ENCODE measurements around the gene KAZALD1.

Gene KAZALD1

GRCh38 chr10:101071267-101071884 is 9.6 kb downstream of the KAZALD1 start:
- Histone ChIP-seq H3K4me3 (ENCODE audit: control insufficient read depth in 1 of 7, extremely low read depth in 1 of 7, insufficient read depth in 4 of 7, low read depth in 2 of 7, low read length in 6 of 7) (no peak overlapping the region), H3K36me3 (ENCODE audit: control insufficient read depth in 4 of 4, insufficient read depth in 4 of 4, low read length in 3 of 4) (no peaks in the 10 kb centered on the region), H3K9me3 (ENCODE audit: control extremely low read depth in 1 of 5, control insufficient read depth in 4 of 5, insufficient read depth in 2 of 5, low read depth in 1 of 5, low read length in 4 of 5) (no peaks in the 10 kb centered on the region), H3K27ac (ENCODE audit: insufficient read depth in 1 of 2, low read depth in 1 of 2, low read length in 2 of 2, poor library complexity in 1 of 2, severe bottlenecking in 2 of 2) (no peak overlapping the region), H3K4me1 (ENCODE audit: control extremely low read depth in 1 of 4, control insufficient read depth in 4 of 4, insufficient read depth in 4 of 4, low read length in 3 of 4) (peaks cover 0 to 35% (median 17%) of the 10 kb centered on the region in 4 experiments), H3K27me3 (replicated peaks in 2 of 5; ENCODE audit: control insufficient read depth in 4 of 5, insufficient read depth in 5 of 5, low read length in 4 of 5) (peaks cover 6 to 61% (median 32%) of the 10 kb centered on the region in 5 experiments)
- WGBS (ENCODE audit: insufficient coverage): 8% methylated on average over 2 of the region's 6 CpGs
- ChIA-PET CTCF (interaction anchor here (0.6 to 67.5 kb wide), 7 partner anchors 24 to 481 kb away, joined by 3 to 1574 read pairs (median 4); partner anchors contain the start of genes KAZALD1, PDZD7 and SFXN3), POLR2A (interaction anchor here (0.6 to 1.1 kb wide), 2 partner anchors 10 to 70 kb away, joined by 3 to 4 read pairs; no protein-coding TSS in a partner anchor)
- DNase-seq: peak; percentile 69 to 91 (median 90)

DNA sequence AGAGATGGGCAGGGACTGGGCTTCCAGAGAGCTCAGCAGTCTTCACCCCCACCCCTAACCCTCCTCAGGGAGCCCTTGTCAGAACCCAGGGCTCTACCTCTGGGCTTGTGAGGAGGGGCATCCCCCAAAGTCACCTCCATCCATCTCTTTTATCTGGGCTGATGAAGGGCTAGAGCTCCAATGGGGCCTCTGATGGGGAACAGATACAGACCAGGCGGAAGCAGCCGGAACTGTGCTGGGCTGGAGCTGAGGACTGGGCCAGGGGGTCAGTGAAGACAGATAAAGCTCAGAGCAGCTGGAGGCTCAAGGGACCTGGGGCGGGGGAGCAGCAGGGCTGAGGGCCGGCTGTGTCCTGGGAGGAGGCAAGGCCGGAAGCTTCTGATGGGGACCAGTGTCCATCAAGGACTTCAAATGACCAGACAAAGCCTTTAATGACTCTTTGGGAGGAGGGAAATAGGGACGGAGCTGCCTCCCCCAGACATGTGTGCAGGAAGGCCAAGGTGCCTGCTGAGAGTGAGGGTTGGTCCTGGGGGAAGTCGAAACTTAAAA is 10.2 kb downstream of the KAZALD1 start:
- H3K36me3 ChIP-seq (ENCODE audit: control insufficient read depth in 4 of 4, insufficient read depth in 4 of 4, low read length in 3 of 4): no peaks in the 10 kb centered on the region
- CTCF ChIA-PET: interaction anchor here (0.7 to 67.5 kb wide), 4 partner anchors 23 to 70 kb away, joined by 3 to 1574 read pairs (median 8); partner anchors contain the start of genes KAZALD1, PDZD7 and SFXN3
- peaks cover 6 to 63% (median 32%) of the 10 kb centered on the region in 5 experiments for H3K27me3 ChIP-seq (replicated peaks in 2 of 5; ENCODE audit: control insufficient read depth in 4 of 5, insufficient read depth in 5 of 5, low read length in 4 of 5)
- DNase-seq: no peak
- no peak overlapping the region for H3K4me3 ChIP-seq (ENCODE audit: control insufficient read depth in 1 of 7, extremely low read depth in 1 of 7, insufficient read depth in 4 of 7, low read depth in 2 of 7, low read length in 6 of 7)
- no peak overlapping the region for H3K27ac ChIP-seq (ENCODE audit: insufficient read depth in 1 of 2, low read depth in 1 of 2, low read length in 2 of 2, poor library complexity in 1 of 2, severe bottlenecking in 2 of 2)
- no peaks in the 10 kb centered on the region for H3K9me3 ChIP-seq (ENCODE audit: control extremely low read depth in 1 of 5, control insufficient read depth in 4 of 5, insufficient read depth in 2 of 5, low read depth in 1 of 5, low read length in 4 of 5)
- H3K4me1 ChIP-seq (ENCODE audit: control extremely low read depth in 1 of 4, control insufficient read depth in 4 of 4, insufficient read depth in 4 of 4, low read length in 3 of 4): peaks cover 0 to 30% (median 11%) of the 10 kb centered on the region in 4 experiments
- 91% methylated on average over 7 of the region's 7 CpGs for WGBS (ENCODE audit: insufficient coverage)
- POLR2A ChIA-PET: no interaction called here

GRCh38 chr10:101072923-101073322 is 11.1 kb downstream of the KAZALD1 start:
- POLR2A ChIA-PET: no interaction called here
- H3K4me1 ChIP-seq (ENCODE audit: control extremely low read depth in 1 of 4, control insufficient read depth in 4 of 4, insufficient read depth in 4 of 4, low read length in 3 of 4): peaks cover 0 to 21% (median 3%) of the 10 kb centered on the region in 4 experiments
- no peaks in the 10 kb centered on the region for H3K9me3 ChIP-seq (ENCODE audit: control extremely low read depth in 1 of 5, control insufficient read depth in 4 of 5, insufficient read depth in 2 of 5, low read depth in 1 of 5, low read length in 4 of 5)
- DNase-seq: no peak
- no peak overlapping the region for H3K4me3 ChIP-seq (ENCODE audit: control insufficient read depth in 1 of 7, extremely low read depth in 1 of 7, insufficient read depth in 4 of 7, low read depth in 2 of 7, low read length in 6 of 7)
- H3K36me3 ChIP-seq (ENCODE audit: control insufficient read depth in 4 of 4, insufficient read depth in 4 of 4, low read length in 3 of 4): no peaks in the 10 kb centered on the region
- CTCF ChIA-PET: interaction anchor here (1.5 to 67.5 kb wide), 3 partner anchors 15 to 30 kb away, joined by 5 to 1574 read pairs (median 11); partner anchors contain the start of genes KAZALD1, PDZD7 and SFXN3
- H3K27ac ChIP-seq (ENCODE audit: insufficient read depth in 1 of 2, low read depth in 1 of 2, low read length in 2 of 2, poor library complexity in 1 of 2, severe bottlenecking in 2 of 2): no peak overlapping the region
- H3K27me3 ChIP-seq (replicated peaks in 2 of 5; ENCODE audit: control insufficient read depth in 4 of 5, insufficient read depth in 5 of 5, low read length in 4 of 5): peaks cover 6 to 64% (median 29%) of the 10 kb centered on the region in 5 experiments
- WGBS (ENCODE audit: insufficient coverage): 81% methylated on average over 7 of the region's 9 CpGs

- Histone ChIP-seq H3K4me1 (ENCODE audit: control extremely low read depth in 1 of 4, control insufficient read depth in 4 of 4, insufficient read depth in 4 of 4, low read length in 3 of 4) (peaks cover 0 to 21% (median 3%) of the 10 kb centered on the region in 4 experiments), H3K9me3 (ENCODE audit: control extremely low read depth in 1 of 5, control insufficient read depth in 4 of 5, insufficient read depth in 2 of 5, low read depth in 1 of 5, low read length in 4 of 5) (no peaks in the 10 kb centered on the region), H3K36me3 (ENCODE audit: control insufficient read depth in 4 of 4, insufficient read depth in 4 of 4, low read length in 3 of 4) (no peaks in the 10 kb centered on the region), H3K27me3 (replicated peaks in 2 of 5; ENCODE audit: control insufficient read depth in 4 of 5, insufficient read depth in 5 of 5, low read length in 4 of 5) (peaks cover 6 to 70% (median 32%) of the 10 kb centered on the region in 5 experiments), H3K4me3 (ENCODE audit: control insufficient read depth in 1 of 7, extremely low read depth in 1 of 7, insufficient read depth in 4 of 7, low read depth in 2 of 7, low read length in 6 of 7) (no peak overlapping the region), H3K27ac (ENCODE audit: insufficient read depth in 1 of 2, low read depth in 1 of 2, low read length in 2 of 2, poor library complexity in 1 of 2, severe bottlenecking in 2 of 2) (no peak overlapping the region)
- POLR2A ChIA-PET: no interaction called here
- WGBS (ENCODE audit: insufficient coverage): 22% methylated on average over 3 of the region's 13 CpGs
- CTCF ChIA-PET: interaction anchor here (1.3 to 67.5 kb wide), 4 partner anchors 15 to 30 kb away, joined by 4 to 1574 read pairs (median 8); partner anchors contain the start of genes KAZALD1, PDZD7 and SFXN3
- no peak for DNase-seq
Observed at GRCh38 chr10:101073631-101074030, 11.8 kb downstream of the KAZALD1 start.

- Histone ChIP-seq H3K9me3 (ENCODE audit: control extremely low read depth in 1 of 5, control insufficient read depth in 4 of 5, insufficient read depth in 2 of 5, low read depth in 1 of 5, low read length in 4 of 5) (no peaks in the 10 kb centered on the region), H3K4me3 (ENCODE audit: control insufficient read depth in 1 of 7, extremely low read depth in 1 of 7, insufficient read depth in 4 of 7, low read depth in 2 of 7, low read length in 6 of 7) (no peak overlapping the region), H3K27me3 (replicated peaks in 2 of 5; ENCODE audit: control insufficient read depth in 4 of 5, insufficient read depth in 5 of 5, low read length in 4 of 5) (peaks cover 6 to 86% (median 39%) of the 10 kb centered on the region in 5 experiments), H3K27ac (ENCODE audit: insufficient read depth in 1 of 2, low read depth in 1 of 2, low read length in 2 of 2, poor library complexity in 1 of 2, severe bottlenecking in 2 of 2) (no peak overlapping the region), H3K36me3 (ENCODE audit: control insufficient read depth in 4 of 4, insufficient read depth in 4 of 4, low read length in 3 of 4) (no peaks in the 10 kb centered on the region), H3K4me1 (ENCODE audit: control extremely low read depth in 1 of 4, control insufficient read depth in 4 of 4, insufficient read depth in 4 of 4, low read length in 3 of 4) (peaks cover 0 to 14% (median 3%) of the 10 kb centered on the region in 4 experiments)
- DNase-seq: no peak
- POLR2A ChIA-PET: no interaction called here
- CTCF ChIA-PET: interaction anchor here (1.2 to 67.5 kb wide), 8 partner anchors 8 to 85 kb away, joined by 3 to 1574 read pairs (median 4); partner anchors contain the start of genes KAZALD1, PDZD7 and SFXN3
- WGBS (ENCODE audit: insufficient coverage): 0% methylated on average over 3 of the region's 4 CpGs
Observed at GRCh38 chr10:101075775-101076174, 14.0 kb downstream of the KAZALD1 start.

- WGBS (ENCODE audit: insufficient coverage): no CpG with 5 or more reads among the region's 5 CpGs
Observed at GRCh38 chr10:101076630-101077029, 14.8 kb downstream of the KAZALD1 start.

More at GRCh38 chr10:101076630-101077029, 14.8 kb downstream of the KAZALD1 start:
- no peaks in the 10 kb centered on the region for H3K36me3 ChIP-seq (ENCODE audit: control insufficient read depth in 4 of 4, insufficient read depth in 4 of 4, low read length in 3 of 4)
- H3K9me3 ChIP-seq (ENCODE audit: control extremely low read depth in 1 of 5, control insufficient read depth in 4 of 5, insufficient read depth in 2 of 5, low read depth in 1 of 5, low read length in 4 of 5): no peaks in the 10 kb centered on the region
- peaks cover 6 to 89% (median 43%) of the 10 kb centered on the region in 5 experiments for H3K27me3 ChIP-seq (replicated peaks in 2 of 5; ENCODE audit: control insufficient read depth in 4 of 5, insufficient read depth in 5 of 5, low read length in 4 of 5)
- no peak for DNase-seq
- H3K4me1 ChIP-seq (ENCODE audit: control extremely low read depth in 1 of 4, control insufficient read depth in 4 of 4, insufficient read depth in 4 of 4, low read length in 3 of 4): peaks cover 0 to 6% (median 0%) of the 10 kb centered on the region in 4 experiments
- H3K27ac ChIP-seq (ENCODE audit: insufficient read depth in 1 of 2, low read depth in 1 of 2, low read length in 2 of 2, poor library complexity in 1 of 2, severe bottlenecking in 2 of 2): no peak overlapping the region
- POLR2A ChIA-PET: interaction anchor here (0.8 kb wide), 1 partner anchor 65 kb away, joined by 3 read pairs; no protein-coding TSS in a partner anchor
- CTCF ChIA-PET: interaction anchor here (1.2 to 67.5 kb wide), 6 partner anchors 9 to 86 kb away, joined by 3 to 1574 read pairs (median 4); partner anchors contain the start of genes KAZALD1, PDZD7 and SFXN3
- H3K4me3 ChIP-seq (ENCODE audit: control insufficient read depth in 1 of 7, extremely low read depth in 1 of 7, insufficient read depth in 4 of 7, low read depth in 2 of 7, low read length in 6 of 7): no peak overlapping the region

All from common myeloid progenitor, CD34-positive (primary cell).